ENCODE data around the gene KIF7. TPM values are rescaled to one million over a fixed set of nuclear protein-coding genes. Genes with fewer than 3 reads are reported as not detected.

Gene KIF7
- total and polyA plus RNA-seq, 10 of the 15 experiments (the other 5 are each of a cell fraction or from before 2014, with no cell fraction given), result 0.01 to 0.36 (median 0.10) TPM; not detected in 2

GRCh38 chr15:89613031-89613430 is 42.2 kb downstream of the KIF7 start:
- no peak overlapping the region for H3K4me2 ChIP-seq (ENCODE audit: control insufficient read depth, insufficient read depth)
- POLR2A ChIA-PET, result no interaction called here
- peaks cover 2% of the 10 kb centered on the region for H3K9me3 ChIP-seq (replicated peaks; ENCODE audit: control insufficient read depth, insufficient read depth, low read length)
- SMC1A ChIA-PET (ENCODE audit: uncharacterized antibody, unreplicated experiment), result no interaction called here
- 100% methylated on average over 2 of the region's 2 CpGs for WGBS (ENCODE audit: insufficient coverage, insufficient replicate concordance, low lambda C conversion rate, missing lambda C conversion rate)
- no peaks in the 10 kb centered on the region for H4K20me1 ChIP-seq (ENCODE audit: control insufficient read depth, insufficient read depth)
- no peaks in the 10 kb centered on the region for H3K79me2 ChIP-seq (ENCODE audit: control insufficient read depth, insufficient read depth, low read length)
- H3K27me3 ChIP-seq (replicated peaks in 1 of 2; ENCODE audit: control insufficient read depth in 2 of 2, insufficient read depth in 2 of 2, low read length in 1 of 2), result no peaks in the 10 kb centered on the region
- no peaks in the 10 kb centered on the region for H3K4me1 ChIP-seq (ENCODE audit: control insufficient read depth, insufficient read depth, low read length)
- H3K4me3 ChIP-seq, result no peak overlapping the region
- no TSS peak for BruUV-seq (replicated peaks)
- DNase-seq (ENCODE audit: low read depth, low spot score) (no peak), FAIRE-seq (no peak), ATAC-seq (no peak)
- RAD21 ChIA-PET (ENCODE audit: unreplicated experiment), result no interaction called here
- no peak overlapping the region for H3K27ac ChIP-seq (ENCODE audit: control insufficient read depth, insufficient read depth)
- H3K36me3 ChIP-seq (ENCODE audit: control insufficient read depth in 2 of 2, insufficient read depth in 2 of 2, low read length in 1 of 2), result peaks cover 13 to 21% of the 10 kb centered on the region in 2 experiments
- intact Hi-C loops (cut with micrococcal nuclease; ENCODE audit: unreplicated experiment) (no loop called here), in situ Hi-C loops (cut with MboI) (no loop called here)
- no peak overlapping the region for H3K9ac ChIP-seq (ENCODE audit: control insufficient read depth, insufficient read depth, low read length)
- CTCF ChIA-PET, result no interaction called here
- TF ChIP-seq ZSCAN29 (IDR thresholded peaks at IDR 0.05) (no peak), TCF7 (IDR thresholded peaks at IDR 0.05; ENCODE audit: borderline replicate concordance) (no peak), MYC (IDR thresholded peaks at IDR 0.05; ENCODE audit: insufficient read depth, insufficient read length, insufficient replicate concordance, low read length, severe bottlenecking) (no peak)
- no peak overlapping the region for H2AFZ ChIP-seq (ENCODE audit: control insufficient read depth, low read depth, low read length)

GRCh38 chr15:89611317-89611716 is 44.0 kb downstream of the KIF7 start:
- POLR2A ChIA-PET, result interaction anchor here (0.7 kb wide), 1 partner anchor 11 kb away, joined by 3 read pairs; no protein-coding TSS in a partner anchor
- WGBS (ENCODE audit: insufficient coverage, insufficient replicate concordance, low lambda C conversion rate, missing lambda C conversion rate), result 95% methylated on average over 2 of the region's 2 CpGs
- Histone ChIP-seq H3K79me2 (ENCODE audit: control insufficient read depth, insufficient read depth, low read length) (no peaks in the 10 kb centered on the region), H3K4me3 (no peak overlapping the region), H3K36me3 (ENCODE audit: control insufficient read depth in 2 of 2, insufficient read depth in 2 of 2, low read length in 1 of 2) (peaks cover 9 to 21% of the 10 kb centered on the region in 2 experiments; a peak in 3 of 4 replicates), H3K4me1 (ENCODE audit: control insufficient read depth, insufficient read depth, low read length) (no peaks in the 10 kb centered on the region), H3K27ac (ENCODE audit: control insufficient read depth, insufficient read depth) (no peak overlapping the region), H2AFZ (ENCODE audit: control insufficient read depth, low read depth, low read length) (no peak overlapping the region), H3K4me2 (ENCODE audit: control insufficient read depth, insufficient read depth) (no peak overlapping the region), H3K9me3 (replicated peaks; ENCODE audit: control insufficient read depth, insufficient read depth, low read length) (peaks cover 2% of the 10 kb centered on the region), H4K20me1 (ENCODE audit: control insufficient read depth, insufficient read depth) (no peaks in the 10 kb centered on the region), H3K9ac (ENCODE audit: control insufficient read depth, insufficient read depth, low read length) (no peak overlapping the region), H3K27me3 (replicated peaks in 1 of 2; ENCODE audit: control insufficient read depth in 2 of 2, insufficient read depth in 2 of 2, low read length in 1 of 2) (no peaks in the 10 kb centered on the region)
- FAIRE-seq (no peak), ATAC-seq (no peak), DNase-seq (ENCODE audit: low read depth, low spot score) (no peak)
- CTCF ChIA-PET, result interaction anchor here (0.7 to 2.0 kb wide), 3 partner anchors 26 to 269 kb away, joined by 3 to 7 read pairs (median 3); no protein-coding TSS in a partner anchor
- SMC1A ChIA-PET (ENCODE audit: uncharacterized antibody, unreplicated experiment), result interaction anchor here (1.2 to 1.6 kb wide), 2 partner anchors 10 to 18 kb away, joined by 3 to 4 read pairs; no protein-coding TSS in a partner anchor
- in situ Hi-C loops (cut with MboI) (no loop called here), intact Hi-C loops (cut with micrococcal nuclease; ENCODE audit: unreplicated experiment) (no loop called here)
- no peak for TF ChIP-seq EZH2 (IDR thresholded peaks at IDR 0.05; ENCODE audit: borderline replicate concordance, control insufficient read depth, low read depth, low read length)
- no peak for TF ChIP-seq MXI1 (IDR thresholded peaks at IDR 0.05; ENCODE audit: low read depth, low read length)
- TF ChIP-seq, protein P1, sequence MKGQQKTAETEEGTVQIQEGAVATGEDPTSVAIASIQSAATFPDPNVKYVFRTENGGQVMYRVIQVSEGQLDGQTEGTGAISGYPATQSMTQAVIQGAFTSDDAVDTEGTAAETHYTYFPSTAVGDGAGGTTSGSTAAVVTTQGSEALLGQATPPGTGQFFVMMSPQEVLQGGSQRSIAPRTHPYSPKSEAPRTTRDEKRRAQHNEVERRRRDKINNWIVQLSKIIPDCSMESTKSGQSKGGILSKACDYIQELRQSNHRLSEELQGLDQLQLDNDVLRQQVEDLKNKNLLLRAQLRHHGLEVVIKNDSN (IDR thresholded peaks at IDR 0.05; ENCODE audit: borderline replicate concordance, extremely low read length, insufficient read depth, low read depth, low read length), result no peak
- TF ChIP-seq, protein P2, sequence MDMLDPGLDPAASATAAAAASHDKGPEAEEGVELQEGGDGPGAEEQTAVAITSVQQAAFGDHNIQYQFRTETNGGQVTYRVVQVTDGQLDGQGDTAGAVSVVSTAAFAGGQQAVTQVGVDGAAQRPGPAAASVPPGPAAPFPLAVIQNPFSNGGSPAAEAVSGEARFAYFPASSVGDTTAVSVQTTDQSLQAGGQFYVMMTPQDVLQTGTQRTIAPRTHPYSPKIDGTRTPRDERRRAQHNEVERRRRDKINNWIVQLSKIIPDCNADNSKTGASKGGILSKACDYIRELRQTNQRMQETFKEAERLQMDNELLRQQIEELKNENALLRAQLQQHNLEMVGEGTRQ (IDR thresholded peaks at IDR 0.05; ENCODE audit: borderline replicate concordance, low read depth, low read length), result no peak
- TF ChIP-seq SUZ12 (IDR thresholded peaks at IDR 0.05; ENCODE audit: unreplicated experiment), result no peak
- TF ChIP-seq NFYB (IDR thresholded peaks at IDR 0.05; ENCODE audit: insufficient read depth, low read depth, low read length), result no peak
- BruUV-seq (replicated peaks), result no TSS peak
- RAD21 ChIA-PET (ENCODE audit: unreplicated experiment), result no interaction called here

Data from GM12878 (cell line).